Measurements from ENCODE around the gene TOP2A.

- no peak for TF ChIP-seq EZH2 (IDR thresholded peaks at IDR 0.05; ENCODE audit: borderline replicate concordance, low read depth, low read length, severe bottlenecking)
- TF ChIP-seq CTCF (IDR thresholded peaks at IDR 0.05; ENCODE audit: borderline replicate concordance, extremely low read depth, low read length, poor library complexity, severe bottlenecking), result peak; percentile 70
Observed at GRCh38 chr17:40399185-40399584, 18.5 kb downstream of the TOP2A start.

All from DND-41 (cell line).